NCI-H774 (cell line): ENCODE data around the gene SYMPK.
"Not testable (repeated sequence)": the region's sequence is repeated elsewhere in the genome, so short reads cannot be mapped to it uniquely, and the experiment has no call there.

ENCODE experiments used
- DNase-seq: peaks from one replicate; lab custom pipeline; 2025; lab: John Stamatoyannopoulos, UW

SYMPK gene

GRCh38 chr19:45804140-45804958 lies 58.6 kb downstream of the SYMPK start:
- no peak for DNase-seq

GRCh38 chr19:45801603-45802175 lies 61.3 kb downstream of the SYMPK start:
- no peak for DNase-seq

DNA sequence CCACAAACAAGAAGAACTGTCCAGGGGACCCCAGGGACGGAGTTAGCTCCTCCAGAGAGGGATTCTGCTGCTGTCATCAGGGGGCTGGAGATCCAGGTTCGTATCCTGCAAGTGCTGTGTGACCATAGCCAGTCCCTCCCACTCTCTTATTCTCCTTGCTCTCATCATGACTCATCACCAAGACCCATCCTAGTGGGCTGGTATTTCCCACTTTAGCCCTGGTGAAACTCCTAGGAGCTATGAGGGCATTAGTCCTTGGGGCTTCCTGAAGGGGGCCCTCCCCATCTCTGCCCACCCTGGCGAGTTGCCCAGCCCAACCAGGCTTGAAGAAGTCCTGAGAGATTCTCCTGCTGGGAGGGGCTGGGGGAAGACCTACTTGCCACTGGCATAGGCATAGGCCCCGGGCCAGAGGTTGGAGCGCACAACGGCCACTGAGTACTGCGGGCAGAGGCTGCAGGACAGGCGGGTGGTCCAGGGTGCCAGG lies 62.8 kb downstream of the SYMPK start:
- no peak for DNase-seq

DNA sequence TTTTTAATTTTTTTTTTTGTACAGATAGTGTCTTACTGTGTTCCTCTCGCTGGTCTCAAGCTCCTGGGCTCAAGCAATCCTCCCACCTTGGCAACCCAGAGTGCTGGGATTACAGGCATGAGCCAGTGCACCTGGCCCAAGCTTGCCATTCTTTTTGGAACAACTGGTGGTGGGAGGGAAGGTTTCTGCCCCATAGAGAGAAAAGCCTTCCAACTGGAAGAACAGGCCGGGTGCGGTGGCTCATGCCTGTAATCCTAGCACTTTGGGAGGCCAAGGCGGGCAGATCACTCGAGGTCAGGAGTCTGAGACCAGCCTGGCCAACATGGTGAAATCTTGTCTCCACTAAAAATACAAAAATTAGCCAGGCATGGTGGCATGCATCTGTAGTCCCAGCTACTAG lies 63.4 kb downstream of the SYMPK start:
- not testable (repeated sequence) for DNase-seq

DNA sequence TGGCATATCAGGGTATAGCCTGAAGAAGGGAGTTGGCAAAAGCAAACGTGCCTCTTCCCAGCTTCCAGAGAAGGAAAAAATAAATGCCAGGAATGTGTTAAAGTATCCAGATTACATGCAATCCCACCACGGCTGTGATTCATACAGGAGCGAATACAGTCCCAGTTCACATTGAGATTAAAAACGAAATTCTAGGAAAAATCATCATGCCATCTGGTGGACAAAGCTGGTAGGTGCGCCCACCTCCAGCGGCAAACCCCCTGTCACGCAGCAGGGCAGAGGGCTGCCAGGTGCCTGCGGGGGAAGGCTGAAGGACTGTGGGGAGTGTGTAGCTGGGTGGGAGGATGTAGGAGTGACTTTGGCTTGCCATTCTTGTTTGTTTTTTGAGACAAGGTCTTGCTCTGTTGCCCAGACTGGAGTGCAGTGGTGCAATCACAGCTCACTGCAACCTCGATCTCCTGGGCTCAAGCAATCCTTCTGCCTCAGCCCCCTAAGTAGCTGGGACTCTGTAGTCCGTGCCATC lies 63.9 kb downstream of the SYMPK start:
- DNase-seq: peak; percentile 27

GRCh38 chr19:45794627-45795026 lies 68.3 kb downstream of the SYMPK start:
- no peak for DNase-seq

DNA sequence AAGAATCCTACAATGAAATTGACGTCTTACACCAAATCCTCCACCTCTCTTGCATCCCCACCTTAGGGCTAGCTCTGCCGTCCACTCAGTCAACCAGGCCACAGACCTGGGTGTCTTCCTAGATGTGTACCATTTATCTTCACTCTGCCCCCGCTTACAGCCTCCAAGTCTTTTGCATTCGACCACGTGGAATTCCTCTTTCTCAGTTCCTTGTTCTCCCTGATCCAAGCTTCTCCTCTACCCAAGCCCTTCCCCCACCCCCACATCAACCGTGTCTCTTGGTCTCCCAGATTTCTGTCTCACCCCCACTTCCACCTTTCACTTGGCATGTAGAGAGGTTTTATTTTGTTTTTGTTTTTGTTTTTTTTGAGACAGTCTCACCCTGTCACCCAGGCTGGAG lies 69.1 kb downstream of the SYMPK start:
- no peak for DNase-seq

DNA sequence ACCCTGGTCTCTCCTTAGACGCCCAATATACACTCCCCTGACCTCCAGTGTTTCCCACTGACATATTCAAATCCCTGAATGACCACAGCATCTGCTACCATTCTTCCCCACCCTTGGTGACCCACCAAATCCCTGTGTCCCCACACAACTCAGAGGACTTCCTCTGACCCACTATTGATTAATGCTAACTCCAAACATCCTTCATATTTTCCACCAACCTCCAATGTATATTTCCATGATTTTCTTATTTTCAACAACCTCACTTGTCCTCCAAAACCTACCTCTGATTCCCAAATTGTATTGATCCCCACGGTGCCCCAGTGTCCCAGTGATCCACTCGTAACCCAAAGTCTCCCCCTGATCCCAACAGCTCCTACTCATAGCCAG lies 69.8 kb downstream of the SYMPK start:
- no peak for DNase-seq

DNA sequence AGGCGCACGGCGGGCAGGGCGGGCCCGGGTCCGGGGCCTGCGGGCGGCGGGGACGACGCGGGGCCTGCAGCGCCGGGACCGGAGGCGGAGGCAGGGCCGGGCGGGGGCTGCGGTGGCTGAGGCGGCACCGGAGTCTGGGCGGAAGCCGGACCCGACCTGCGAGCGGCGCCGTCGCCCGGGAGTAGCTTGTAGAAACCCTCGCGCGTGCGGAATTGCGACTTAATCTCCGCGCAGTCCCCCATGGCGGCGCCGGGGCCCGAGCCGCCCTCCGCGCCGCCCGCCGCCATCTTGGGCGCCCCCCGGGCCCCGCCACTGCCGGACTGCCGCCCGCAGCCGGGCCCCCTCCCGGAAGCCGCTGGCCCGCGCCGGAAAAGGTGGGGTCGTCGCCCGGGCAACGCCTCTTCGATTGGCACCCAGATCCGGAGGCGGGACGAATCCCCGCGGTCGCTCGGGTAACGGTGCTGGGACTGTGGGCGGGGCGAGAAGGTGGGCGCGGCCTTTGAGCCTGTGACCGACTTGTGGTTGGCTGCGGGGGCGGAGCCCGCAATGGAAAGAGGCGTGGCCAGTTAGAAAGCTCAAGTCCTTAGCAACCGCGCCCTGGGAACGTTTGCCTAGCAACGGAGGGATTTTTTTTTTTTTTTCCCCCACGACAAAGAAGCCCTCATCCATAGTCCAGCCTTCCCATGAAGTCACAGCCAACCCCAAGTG lies 70.3 kb downstream of the SYMPK start, which contains the start of gene DMWD:
Gene DMWD, minus strand, starts transcription at position 376 of the 708 bp plus-strand sequence. Its CDS starts 89 bp downstream, at position 287.
- peak; percentile 96 for DNase-seq

DNA sequence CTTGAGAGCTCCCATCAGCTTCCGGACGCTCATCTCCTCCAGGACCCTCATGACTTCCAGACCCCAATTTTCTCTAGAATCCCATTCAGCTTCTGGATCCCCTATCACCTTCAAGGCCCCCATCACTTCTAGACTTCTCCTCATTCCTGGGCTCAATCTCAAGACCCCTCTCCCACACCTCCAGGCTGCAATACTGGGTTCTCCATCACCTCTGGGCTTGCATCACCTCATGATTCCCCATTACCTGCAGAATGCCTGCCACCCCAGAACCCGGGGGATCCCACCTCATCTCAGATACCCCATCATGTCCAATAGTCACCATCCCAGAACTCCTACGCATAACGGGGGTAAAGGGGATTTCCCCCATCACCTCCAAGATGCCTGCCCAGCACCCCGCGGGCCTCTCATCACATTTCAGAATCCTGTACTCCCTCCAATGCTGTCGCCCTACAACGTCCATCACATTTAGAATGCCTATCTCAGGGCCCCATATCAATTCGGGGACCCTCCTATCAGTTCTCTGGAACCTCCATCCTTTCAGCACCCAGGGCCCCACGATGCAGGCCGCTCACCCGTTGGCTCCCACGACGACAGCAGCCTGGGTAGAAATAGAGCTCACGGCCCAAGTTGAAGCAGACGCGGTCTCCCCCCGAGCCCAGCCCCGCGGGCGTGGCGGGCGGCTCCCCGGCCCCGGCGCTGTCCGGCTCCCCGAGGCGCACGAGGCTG lies 71.0 kb downstream of the SYMPK start:
- DNase-seq: no peak

GRCh38 chr19:45790942-45791341 lies 72.0 kb downstream of the SYMPK start:
- DNase-seq: no peak

GRCh38 chr19:45789035-45789786 lies 73.7 kb downstream of the SYMPK start:
- no peak for DNase-seq

DNA sequence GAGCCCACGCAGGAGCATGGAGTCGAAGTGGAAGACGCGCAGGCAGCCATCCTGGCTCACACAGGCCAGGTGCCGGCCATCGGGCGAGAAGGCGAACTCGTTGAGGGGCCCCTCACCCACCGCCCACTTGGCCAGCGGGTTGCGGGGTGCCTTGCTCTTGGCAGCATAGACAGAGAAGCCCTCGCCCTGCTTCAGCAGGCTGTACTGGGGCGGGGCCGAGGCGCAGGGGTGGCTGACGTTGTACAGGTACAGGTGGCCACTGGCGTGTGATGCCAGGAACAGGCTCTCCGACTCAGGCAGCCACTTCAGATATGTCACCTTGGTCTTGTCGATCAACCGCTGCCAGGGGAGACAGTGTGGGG lies 76.4 kb downstream of the SYMPK start:
- DNase-seq: no peak

DNA sequence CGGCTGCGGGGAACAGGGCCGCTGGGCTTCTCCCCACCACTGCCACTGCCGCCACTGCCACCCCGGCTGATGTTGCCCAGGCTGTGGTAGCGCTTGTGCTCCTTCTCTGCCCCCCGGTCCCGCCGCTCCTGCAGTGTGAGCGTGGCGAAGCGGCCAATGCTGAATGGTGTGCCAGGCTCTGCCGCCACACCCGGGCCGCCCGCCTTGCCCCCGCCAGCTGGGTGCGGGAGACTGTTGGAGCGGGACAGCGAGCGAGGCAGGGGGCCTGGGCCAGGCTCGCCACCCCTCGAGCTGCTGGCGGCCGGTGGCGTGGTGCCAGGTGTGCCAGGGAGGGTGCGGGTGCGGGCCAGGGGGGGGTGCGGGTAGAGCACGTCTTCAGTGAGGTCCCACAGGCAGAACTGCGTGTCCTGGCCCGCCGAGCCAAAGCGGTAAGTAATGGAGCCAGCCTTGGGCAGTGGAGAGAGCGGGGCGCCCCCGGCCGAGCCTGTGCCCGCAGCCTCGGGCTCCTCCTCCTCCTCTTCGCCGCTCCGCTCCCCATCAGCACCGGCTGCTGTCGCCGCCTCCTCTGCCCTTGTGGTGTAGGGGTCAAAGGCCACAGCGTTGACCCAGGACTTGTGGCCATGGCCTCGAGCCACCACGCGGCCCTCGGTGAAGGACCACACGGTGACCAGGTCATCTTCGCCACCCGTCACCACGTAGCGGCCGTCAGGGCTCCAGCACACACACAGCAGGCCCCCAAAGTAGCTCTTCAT lies 77.0 kb downstream of the SYMPK start:
- no peak for DNase-seq

- DNase-seq: no peak
Measured at GRCh38 chr19:45785097-45785496, 77.8 kb downstream of the SYMPK start.

DNA sequence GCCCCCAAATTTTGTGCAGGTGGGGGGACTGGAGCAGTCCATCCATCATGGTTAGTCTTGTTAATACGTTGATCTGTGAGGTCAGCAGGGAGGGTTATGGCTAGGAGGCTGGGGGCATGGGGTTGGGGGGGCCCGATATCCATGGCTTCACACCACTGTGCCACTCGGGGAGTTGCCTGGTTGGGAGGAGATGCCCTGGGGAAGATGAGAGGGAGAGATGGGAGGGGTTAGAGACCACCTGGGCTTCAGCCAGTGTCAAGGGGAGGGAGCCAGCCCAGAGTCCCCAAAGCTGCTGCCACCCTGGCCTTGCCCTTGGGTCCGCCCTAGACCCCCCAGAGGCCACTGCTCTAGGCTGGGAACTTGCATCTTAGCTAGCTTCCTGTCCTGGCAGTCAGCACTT lies 78.9 kb downstream of the SYMPK start:
- no peak for DNase-seq

DNA sequence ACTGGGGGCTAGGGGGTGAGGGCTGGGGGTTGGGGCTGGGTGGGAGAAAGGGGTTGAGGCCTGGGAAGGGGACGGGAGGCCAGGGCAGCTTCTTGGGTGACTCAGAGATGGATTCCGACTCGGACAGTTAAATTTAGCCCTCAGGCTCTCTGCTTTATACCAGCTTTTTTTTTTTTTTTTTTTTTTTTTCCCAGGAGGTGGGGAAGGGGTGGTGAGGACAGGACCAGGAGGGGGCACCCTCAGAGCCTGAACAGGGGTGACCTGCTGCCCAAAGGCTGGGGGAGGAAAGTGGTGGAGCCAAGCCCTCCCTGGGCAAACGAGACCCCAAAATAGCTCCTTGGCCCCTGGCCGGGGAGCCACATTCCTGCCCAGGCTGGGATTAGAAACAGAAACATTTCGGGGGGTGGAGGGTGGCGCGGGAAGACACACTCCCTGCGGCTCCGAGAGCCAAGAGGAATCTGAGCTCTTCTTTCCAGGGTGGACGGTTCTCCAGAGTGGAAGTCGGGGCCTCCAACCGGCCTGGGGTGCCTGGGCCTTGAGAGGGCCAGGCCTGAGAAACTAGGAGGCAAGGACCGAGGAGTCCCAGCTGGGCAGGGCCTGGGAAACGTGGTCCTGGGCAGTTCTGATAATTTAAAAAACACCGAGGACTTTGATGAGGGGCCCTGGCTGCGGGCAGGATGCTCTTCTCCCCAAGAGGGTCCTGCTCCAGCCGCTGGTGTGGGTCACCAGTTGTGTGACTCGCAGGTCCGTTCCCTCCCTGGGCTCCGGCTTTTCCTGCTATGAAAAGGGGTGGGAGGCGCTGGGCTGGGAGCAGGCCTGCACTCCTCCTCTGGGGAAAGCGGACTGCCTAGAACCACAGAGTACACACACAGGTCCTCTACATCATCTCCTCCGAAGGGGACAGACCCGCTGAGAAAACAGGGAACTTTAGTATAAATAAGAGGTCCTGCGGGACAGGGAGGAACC lies 79.8 kb downstream of the SYMPK start:
- no peak for DNase-seq

GRCh38 chr19:45782162-45782691 lies 80.7 kb downstream of the SYMPK start, which contains the start of gene DMPK:
Gene DMPK (minus strand): TSS chr19:45782490. CDS start chr19:45782352, 138 bp downstream.
- DNase-seq: peak; percentile 8
